Fibroblast of mammary gland (primary cell): ENCODE data around the gene SART3.

Experiments used
- DNase-seq: peaks from one replicate; pipeline ENCODE4 v3.0.0-alpha.2; 2010; ENCODE audit warnings: low read depth
- H3K4me3 ChIP-seq: 2 replicates; pipeline ENCODE4 v1.5.1; 2011; ENCODE audit warnings: low read depth, mild to moderate bottlenecking, low read length, moderate library complexity; ENCODE audit not compliant: control insufficient read depth
- CTCF ChIP-seq: conservative IDR thresholded peaks from 2 replicates; pipeline ENCODE4 v1.5.1; 2011; ENCODE audit warnings: low read depth, low read length, inconsistent platforms; ENCODE audit not compliant: control insufficient read depth, insufficient read depth

SART3 gene

DNA sequence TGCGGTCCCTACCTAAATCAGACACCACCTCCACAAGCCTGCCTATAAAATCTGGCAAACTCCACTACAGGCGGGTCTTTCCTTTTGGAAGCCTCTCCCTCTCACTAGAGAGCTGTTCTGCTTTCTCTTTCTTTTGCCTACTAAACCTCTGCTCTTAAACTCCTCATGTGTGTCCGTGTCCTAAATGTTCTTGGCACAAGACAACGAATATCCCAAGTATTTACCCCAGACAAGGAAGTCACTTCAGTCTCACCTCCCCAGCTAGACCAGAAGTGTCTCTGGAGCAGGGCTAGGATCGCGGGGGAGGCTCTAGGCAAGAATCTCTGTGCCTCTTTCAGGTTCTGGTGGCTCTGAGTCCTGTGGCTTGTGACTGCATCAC lies 83.1 kb downstream of the SART3 start:
- no peak overlapping the region for H3K4me3 ChIP-seq
- TF ChIP-seq CTCF, result no peak
- DNase-seq, result no peak

GRCh38 chr12:108477055-108477880 lies 83.7 kb downstream of the SART3 start:
- no peak for TF ChIP-seq CTCF
- DNase-seq, result no peak
- no peak overlapping the region for H3K4me3 ChIP-seq

DNA sequence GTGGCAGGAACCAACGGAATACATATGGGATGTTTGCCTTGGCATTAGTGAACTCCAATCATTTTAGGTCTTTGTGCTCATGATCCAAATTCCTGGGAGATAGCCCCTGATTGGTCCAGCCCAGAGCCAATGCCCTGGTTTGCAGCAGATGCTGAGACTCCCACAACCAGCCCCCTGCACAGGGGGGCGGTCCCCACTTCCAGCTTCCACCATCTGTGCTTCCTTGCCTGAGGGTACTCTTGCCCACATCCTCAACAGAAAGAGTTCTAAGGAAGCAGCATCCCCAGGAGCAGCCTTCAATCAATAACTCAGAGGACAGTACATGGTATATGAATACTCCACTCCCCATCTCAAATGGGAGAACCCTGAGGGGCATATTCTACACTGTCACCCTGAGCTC lies 85.6 kb downstream of the SART3 start:
- no peak overlapping the region for H3K4me3 ChIP-seq
- no peak for DNase-seq
- TF ChIP-seq CTCF, result no peak

- no peak overlapping the region for H3K4me3 ChIP-seq
- no peak for TF ChIP-seq CTCF
- DNase-seq, result no peak
Measured at GRCh38 chr12:108473400-108474055, 87.4 kb downstream of the SART3 start.
